K562 (cell line): ENCODE measurements around the gene STEAP1B. TPM values are rescaled to one million over a fixed set of nuclear protein-coding genes. Genes with fewer than 3 reads are reported as not detected.

ENCODE experiments used
- ATF7 ChIP-seq: fragments of 450-650 bp; IDR thresholded peaks from 2 replicates; pipeline ENCODE4 v1.7.1; 2014; ENCODE audit warnings: mild to moderate bottlenecking, moderate library complexity
- BRD4 ChIP-seq: fragments of 200-600 bp; sonication (generic); IDR thresholded peaks from 2 replicates; pipeline ENCODE4 v1.6.1; 2017; ENCODE audit warnings: inconsistent platforms
- CHD7 ChIP-seq: fragments of 200-600 bp; sonication (generic); IDR thresholded peaks from one replicate; pipeline ENCODE4 v1.6.1; 2012; ENCODE audit warnings: mild to moderate bottlenecking, low read depth, low read length, inconsistent platforms
- CREBBP ChIP-seq: IDR thresholded peaks from one replicate; pipeline ENCODE4 v1.6.1; 2012; ENCODE audit warnings: low read depth, mild to moderate bottlenecking, control low read depth, inconsistent platforms, low read length
- HLTF ChIP-seq: fragments of 450-650 bp; IDR thresholded peaks from 2 replicates; pipeline ENCODE4 v1.6.1; 2016
- JUND ChIP-seq, 2 experiments: IDR thresholded peaks; 2 replicates in 1 of 2; 3 replicates in 1 of 2; pipeline ENCODE4 v1.6.1; 2011; ENCODE audit warnings: borderline replicate concordance in 2 of 2, low read depth in 2 of 2, low read length in 2 of 2, improper control_type of control experiment in 1 of 2, missing biosample characterization in 1 of 2, missing genetic modification characterization in 1 of 2, missing genetic modification reagents in 1 of 2
- MAZ ChIP-seq, 2 experiments: fragments of 450-650 bp in 1 of 2; sonication (generic) in 1 of 2; formaldehyde crosslinking; IDR thresholded peaks in 1 of 2; conservative IDR thresholded peaks in 1 of 2; 2 replicates each; pipeline versions ENCODE4 v1.4.0 to v1.5.0; 2020; ENCODE audit warnings: mild to moderate bottlenecking in 1 of 2, missing genetic modification reagents in 1 of 2
- NFIX ChIP-seq: fragments of 250-450 bp; sonication (Bioruptor Pico); IDR thresholded peaks from 2 replicates; pipeline ENCODE4 v1.4.0; 2020; ENCODE audit warnings: low read depth, mild to moderate bottlenecking, moderate library complexity
- PHTF2 ChIP-seq: fragments of 250-450 bp; sonication (Bioruptor Pico); IDR thresholded peaks from 2 replicates; pipeline ENCODE4 v1.5.0; 2021; ENCODE audit warnings: mild to moderate bottlenecking
- SAP30 ChIP-seq: fragments of 200-600 bp; sonication (generic); IDR thresholded peaks from 2 replicates; pipeline ENCODE4 v1.6.1; 2012; ENCODE audit warnings: borderline replicate concordance, low read depth, mild to moderate bottlenecking, moderate library complexity, low read length, control low read depth, inconsistent platforms; ENCODE audit not compliant: insufficient read depth, poor library complexity, severe bottlenecking
- SMARCA4 ChIP-seq: fragments of 450-650 bp; IDR thresholded peaks from 2 replicates; pipeline ENCODE4 v1.6.1; 2016
- SP2 ChIP-seq: IDR thresholded peaks from 2 replicates; pipeline ENCODE4 v1.6.1; 2011; ENCODE audit warnings: mild to moderate bottlenecking, low read depth, low read length, moderate library complexity; ENCODE audit not compliant: poor library complexity, severe bottlenecking; ENCODE audit errors: extremely low read depth
- SRSF3 ChIP-seq: fragments of 200-400 bp; formaldehyde crosslinking; IDR thresholded peaks from 2 replicates; pipeline ENCODE4 v1.6.1; 2016; ENCODE audit warnings: mild to moderate bottlenecking, low read length, moderate library complexity; ENCODE audit not compliant: insufficient read depth
- ZNF316 ChIP-seq: fragments of 450-650 bp; IDR thresholded peaks from 2 replicates; pipeline ENCODE4 v1.6.1; 2016
- ZNF431 ChIP-seq: sonication (generic); formaldehyde crosslinking; IDR thresholded peaks from 2 replicates; pipeline ENCODE4 v1.8.0; 2022; ENCODE audit warnings: mild to moderate bottlenecking, missing genetic modification reagents
- ZNF584 ChIP-seq: fragments of 200-800 bp; sonication (Bioruptor generic); IDR thresholded peaks from 2 replicates; pipeline ENCODE4 v1.6.1; 2016; ENCODE audit warnings: low read depth, mild to moderate bottlenecking, missing genetic modification characterization, missing compliant biosample characterization
- ZNF655 ChIP-seq: fragments of 250-450 bp; sonication (Bioruptor Pico); IDR thresholded peaks from 2 replicates; pipeline ENCODE4 v1.5.0; 2021
- polyA plus RNA-seq, 8 experiments: library from polyadenylated mRNA; depleted of rRNA in 4 of 8; stranded (reverse) in 5 of 8; unstranded in 3 of 8; fragments of >200 nt; fragmentation: Nextera tagmentation in 2 of 8; fragmentation: Illumina TruSeq in 1 of 8; extraction: Ambion mirVana in 2 of 8; extraction: Trizol in 1 of 8; gene quantifications; 2 replicates each; pipeline versions ENCODE4 v1.2.1 to v1.2.3, GENCODE V29; 2011 to 2014; ENCODE audit warnings: inconsistent platforms in 1 of 8, missing spikeins in 1 of 8
- total RNA-seq, 7 experiments: library from RNA; depleted of rRNA in 6 of 7; stranded (reverse); fragments of >200 nt in 6 of 7; fragmentation: Illumina TruSeq in 2 of 7; extraction: Trizol in 2 of 7; gene quantifications; 2 replicates each; pipeline versions ENCODE4 v1.2.1 to v1.2.3, GENCODE V29; 2011 to 2021; ENCODE audit warnings: low replicate concordance in 1 of 7

Gene STEAP1B
- total and polyA plus RNA-seq, 9 of the 15 experiments (the other 6 are each of a cell fraction or from before 2014, with no cell fraction given), result 20.0 to 38.5 (median 30.6) TPM

DNA sequence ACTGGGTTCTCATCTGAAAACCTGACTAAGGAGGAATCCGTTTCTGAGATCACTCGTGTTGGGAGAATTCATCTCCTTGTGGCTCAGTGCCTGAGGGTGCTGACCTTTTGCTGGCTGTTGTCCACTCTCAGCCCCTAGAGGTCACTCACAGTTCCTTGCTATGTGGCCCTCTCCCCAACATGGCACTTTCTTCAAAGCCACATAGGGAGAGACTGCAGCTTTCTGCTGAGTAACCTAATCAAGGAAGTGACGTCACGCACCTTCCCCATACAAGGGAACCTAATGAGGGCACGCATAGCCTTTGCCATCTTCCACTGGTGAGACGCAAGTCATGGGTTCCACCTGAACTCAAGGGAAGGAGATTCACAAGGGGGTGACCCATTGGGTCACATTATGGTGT, 23.2 kb downstream of the STEAP1B start (continued):
- TF ChIP-seq CREBBP (no peak), SAP30 (no peak), PHTF2 (CRISPR knock-in tag) (no peak), ATF7 (peak; percentile 62; the same call in 1 of the 2 replicates), MAZ (CRISPR knock-in tag; conservative IDR thresholded peaks at IDR 0.05 in 1 of 2, IDR thresholded peaks at IDR 0.05 in 1 of 2) (no peak), CHD7 (no peak), SRSF3 (no peak), BRD4 (no peak), NFIX (CRISPR knock-in tag) (no peak), ZNF316 (peak; percentile 53; the same call in 1 of the 2 replicates), SP2 (no peak), ZNF655 (no peak), JUND (IDR thresholded peaks at IDR 0.05; ENCODE audit: borderline replicate concordance, low read depth, low read length) (0 out of 2 replicates have a peak, but pooled peaks have one; percentile 7), JUND (tag; IDR thresholded peaks at IDR 0.05; ENCODE audit: borderline replicate concordance, low read depth, low read length) (0 out of 3 replicates have a peak, but pooled peaks have one; percentile 36), SMARCA4 (no peak), ZNF584 (CRISPR knock-in tag) (no peak), HLTF (no peak), ZNF431 (CRISPR knock-in tag) (no peak)
